HUES48 (cell line): ENCODE results near the gene KHDC4.
"Not testable (repeated sequence)": the region's sequence is repeated elsewhere in the genome, so short reads cannot be mapped to it uniquely, and the experiment has no call there.

ENCODE experiments used
- H3K27ac ChIP-seq: one replicate; pipeline ENCODE4 v1.7.0; 2013; ENCODE audit warnings: low read depth, low read length, inconsistent platforms
- H3K27me3 ChIP-seq: 2 replicates; pipeline ENCODE4 v1.6.1; 2013; ENCODE audit warnings: mild to moderate bottlenecking, low read length; ENCODE audit not compliant: control insufficient read depth, insufficient read depth
- H3K36me3 ChIP-seq: 2 replicates; pipeline ENCODE4 v1.6.1; 2013; ENCODE audit warnings: low read length; ENCODE audit not compliant: control insufficient read depth, insufficient read depth
- H3K4me1 ChIP-seq: 2 replicates; pipeline ENCODE4 v1.6.1; 2013; ENCODE audit warnings: mild to moderate bottlenecking, low read length; ENCODE audit not compliant: control insufficient read depth, insufficient read depth
- H3K4me3 ChIP-seq: 2 replicates; pipeline ENCODE4 v1.5.1; 2013; ENCODE audit warnings: mild to moderate bottlenecking, low read depth, low read length
- H3K9ac ChIP-seq: 2 replicates; pipeline ENCODE4 v1.6.1; 2013; ENCODE audit warnings: mild to moderate bottlenecking, low read depth, low read length, moderate library complexity
- H3K9me3 ChIP-seq: 2 replicates; pipeline ENCODE4 v1.6.1; 2013; ENCODE audit warnings: low read length; ENCODE audit not compliant: control insufficient read depth, insufficient read depth

Gene KHDC4

DNA sequence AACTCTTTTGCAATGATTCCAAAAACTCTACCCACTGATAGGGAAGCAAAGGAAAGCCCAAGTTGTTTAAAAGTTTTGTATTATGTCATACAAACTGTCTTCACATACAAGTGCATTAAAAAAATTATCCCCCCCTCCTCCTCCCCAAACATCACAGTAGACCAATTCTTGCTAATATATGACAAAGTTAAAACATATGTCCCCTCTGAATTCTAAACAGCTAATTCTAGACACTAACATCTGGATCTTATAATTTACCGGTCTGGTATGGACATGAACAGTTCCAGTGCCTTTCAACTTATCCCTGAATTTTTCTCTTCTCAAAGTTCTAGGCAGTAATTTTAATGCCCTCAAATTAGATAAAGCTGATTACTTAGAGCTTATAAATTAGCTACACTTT, 36.5 kb downstream of the KHDC4 start:
- Histone ChIP-seq H3K27me3 (no peaks in the 10 kb centered on the region), H3K4me3 (no peak overlapping the region), H3K9me3 (no peaks in the 10 kb centered on the region), H3K9ac (no peak overlapping the region), H3K36me3 (peaks cover 42% of the 10 kb centered on the region), H3K4me1 (no peaks in the 10 kb centered on the region), H3K27ac (no peak overlapping the region)

DNA sequence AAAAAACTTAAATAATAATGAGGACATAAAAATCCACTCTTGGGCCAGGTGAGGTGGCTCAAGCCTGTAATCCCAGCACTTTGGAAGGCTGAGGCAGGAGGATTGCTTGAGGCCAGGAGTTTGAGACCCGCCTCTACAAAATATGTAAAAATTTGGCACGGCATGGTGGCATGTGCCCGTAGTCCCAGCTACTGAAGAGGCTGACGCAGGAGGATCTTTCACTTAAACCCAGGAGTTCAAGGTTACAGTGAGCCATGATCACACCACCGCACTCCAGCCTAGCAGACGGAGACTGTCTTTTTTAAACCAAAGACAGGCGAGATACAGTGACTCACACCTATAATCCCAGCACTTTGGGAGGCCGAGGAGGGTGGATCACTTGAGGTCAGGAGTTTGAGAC, 37.7 kb downstream of the KHDC4 start:
- not testable (repeated sequence) for H3K4me1 ChIP-seq, H3K27me3 ChIP-seq, H3K27ac ChIP-seq, H3K9ac ChIP-seq, H3K4me3 ChIP-seq, H3K9me3 ChIP-seq
- peaks cover 38% of the 10 kb centered on the region for H3K36me3 ChIP-seq

DNA sequence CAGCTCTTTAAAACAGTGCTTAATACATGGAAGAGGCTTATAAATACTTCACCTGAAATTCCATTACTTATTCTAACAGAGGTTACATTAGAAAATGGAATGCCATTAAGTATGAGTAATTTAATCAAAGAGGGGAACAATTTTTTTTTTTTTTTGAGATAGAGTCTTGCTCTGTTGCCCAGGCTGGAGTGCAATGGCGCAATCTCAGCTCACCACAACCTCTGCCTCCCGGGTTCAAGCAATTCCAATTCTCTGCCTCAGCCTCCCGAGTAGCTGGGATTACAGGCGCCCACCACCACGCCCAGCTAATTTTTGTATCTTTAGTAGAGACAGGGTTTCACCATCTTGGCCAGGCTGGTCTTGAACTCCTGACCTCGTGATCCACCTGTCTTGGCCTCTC, 38.6 kb downstream of the KHDC4 start:
- H3K36me3 ChIP-seq, result peaks cover 29% of the 10 kb centered on the region
- not testable (repeated sequence) for H3K9me3 ChIP-seq, H3K27ac ChIP-seq, H3K4me1 ChIP-seq, H3K27me3 ChIP-seq, H3K4me3 ChIP-seq, H3K9ac ChIP-seq

DNA sequence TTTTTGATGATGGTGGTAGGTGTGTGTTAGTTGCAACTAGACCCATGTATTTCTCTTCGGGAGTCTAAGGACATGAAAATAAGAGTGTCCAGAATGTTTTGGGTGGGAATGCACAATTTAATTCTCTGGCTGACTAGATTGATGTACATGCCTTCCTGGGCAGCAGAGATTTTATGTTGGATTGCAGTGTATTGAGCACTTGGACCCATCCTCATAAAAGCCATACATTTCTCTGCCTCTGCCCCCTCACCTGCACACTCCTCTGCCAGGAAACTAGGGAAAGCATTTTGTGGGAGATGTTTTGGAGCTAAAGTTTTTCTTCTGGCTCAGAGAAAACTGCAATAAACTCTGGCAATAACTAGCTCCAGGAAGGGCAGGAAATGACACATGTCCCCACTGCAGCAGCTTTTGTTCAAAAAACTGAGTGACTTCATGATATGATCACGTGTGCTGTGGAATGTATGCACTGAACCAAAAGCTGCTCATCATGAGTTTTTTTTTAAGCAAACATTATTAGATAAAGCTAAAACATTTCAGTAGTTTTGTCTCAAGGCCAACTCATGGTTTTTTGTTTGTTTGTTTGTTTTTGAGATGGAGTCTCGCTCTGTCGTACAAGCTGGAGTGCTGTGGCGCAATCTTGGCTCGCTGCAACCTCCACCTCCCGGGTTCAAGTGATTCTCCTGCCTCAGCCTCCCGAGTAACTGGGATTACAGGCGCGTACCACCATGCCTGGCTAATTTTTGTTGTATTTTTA, 40.6 kb downstream of the KHDC4 start:
- Histone ChIP-seq H3K27me3 (no peaks in the 10 kb centered on the region), H3K4me3 (no peak overlapping the region), H3K36me3 (peaks cover 10% of the 10 kb centered on the region), H3K9ac (no peak overlapping the region), H3K27ac (no peak overlapping the region), H3K4me1 (no peaks in the 10 kb centered on the region), H3K9me3 (no peaks in the 10 kb centered on the region)

DNA sequence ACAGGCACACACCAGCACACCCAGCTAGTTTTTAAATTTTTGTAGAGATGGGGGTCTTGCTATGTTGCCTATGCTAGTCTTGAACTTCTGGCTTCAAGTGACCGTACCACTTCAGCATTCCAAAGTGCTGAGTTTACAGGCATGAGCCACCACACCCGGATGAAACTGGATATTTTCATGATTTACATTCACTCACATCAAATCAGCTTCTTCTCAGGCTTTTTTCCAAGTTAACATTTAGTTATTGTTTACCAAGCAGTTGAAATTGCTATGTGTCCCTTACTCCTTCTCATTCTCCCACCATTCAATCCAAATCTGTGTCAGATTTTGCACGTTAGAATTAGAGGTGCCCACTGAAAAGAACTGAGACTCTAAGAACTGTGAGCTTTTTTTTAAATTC, 41.4 kb downstream of the KHDC4 start:
- Histone ChIP-seq H3K9me3 (no peaks in the 10 kb centered on the region), H3K27ac (no peak overlapping the region), H3K4me1 (no peaks in the 10 kb centered on the region), H3K27me3 (no peaks in the 10 kb centered on the region), H3K36me3 (peaks cover 5% of the 10 kb centered on the region), H3K4me3 (no peak overlapping the region), H3K9ac (no peak overlapping the region)

DNA sequence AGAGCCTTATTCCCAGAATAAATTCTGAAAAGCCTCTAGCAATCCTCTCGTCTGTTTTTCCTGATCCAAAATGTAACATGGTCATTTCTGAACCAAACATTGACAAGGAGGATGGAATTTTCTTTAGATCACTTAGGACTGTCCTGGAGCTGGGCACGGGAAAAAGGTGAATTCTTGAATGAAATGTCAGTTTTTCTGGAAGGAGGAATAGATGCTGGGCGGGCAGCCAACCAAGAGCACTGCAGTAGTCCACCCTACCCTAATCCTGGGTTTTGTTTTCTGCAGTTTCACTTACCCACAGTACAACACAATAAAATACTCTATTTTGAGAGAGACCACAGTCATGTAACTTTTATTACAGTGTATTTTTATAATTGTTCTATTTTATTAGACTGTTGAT, 44.0 kb downstream of the KHDC4 start:
- Histone ChIP-seq H3K4me1 (no peaks in the 10 kb centered on the region), H3K9me3 (no peaks in the 10 kb centered on the region), H3K27ac (no peak overlapping the region), H3K27me3 (no peaks in the 10 kb centered on the region), H3K9ac (no peak overlapping the region), H3K36me3 (no peaks in the 10 kb centered on the region), H3K4me3 (no peak overlapping the region)

DNA sequence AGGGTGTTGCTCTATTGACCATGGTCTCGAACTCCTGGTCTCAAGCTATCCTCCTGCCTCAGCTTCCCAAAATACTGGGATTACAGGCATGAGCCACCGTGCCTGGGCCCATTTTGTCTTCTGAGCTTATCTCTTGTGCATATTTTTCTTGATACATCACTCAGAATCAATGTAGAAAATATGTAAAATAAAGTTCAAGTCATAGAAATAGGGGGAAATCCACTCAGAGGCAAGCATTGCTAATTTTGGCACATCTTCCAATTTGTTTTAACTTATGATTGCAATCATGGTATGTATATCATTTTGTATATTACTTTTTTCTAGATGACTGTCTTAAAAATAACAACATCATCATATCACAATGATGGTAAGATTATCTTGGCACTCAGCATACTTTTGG, 44.6 kb downstream of the KHDC4 start:
- H3K4me1 ChIP-seq, result no peaks in the 10 kb centered on the region

DNA sequence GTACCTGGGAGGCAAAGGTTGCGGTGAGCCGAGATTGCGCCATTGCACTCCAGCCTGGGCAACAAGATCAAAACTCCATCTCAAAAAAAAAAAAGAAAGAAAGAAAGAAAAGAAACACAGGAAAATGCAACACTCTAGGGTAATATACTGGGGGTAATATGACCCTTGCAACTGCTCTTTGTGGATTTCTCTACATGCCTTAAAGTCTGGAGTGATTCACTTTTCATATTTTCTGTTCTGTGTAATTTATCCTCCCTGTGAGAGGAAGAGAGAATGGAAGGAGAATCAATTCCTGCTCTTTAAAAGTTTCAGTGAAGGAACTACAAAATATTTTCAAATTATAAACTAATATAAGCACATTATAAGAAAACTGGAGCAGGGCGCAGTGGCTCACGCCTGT, 45.7 kb downstream of the KHDC4 start:
- H3K9me3 ChIP-seq, result no peaks in the 10 kb centered on the region
- H3K9ac ChIP-seq, result no peak overlapping the region
- H3K27me3 ChIP-seq, result no peaks in the 10 kb centered on the region
- no peaks in the 10 kb centered on the region for H3K4me1 ChIP-seq
- H3K27ac ChIP-seq, result no peak overlapping the region
- no peaks in the 10 kb centered on the region for H3K36me3 ChIP-seq
- no peak overlapping the region for H3K4me3 ChIP-seq

More for the DNA sequence above, 44.6 kb downstream of the KHDC4 start:
- no peak overlapping the region for H3K27ac ChIP-seq
- H3K27me3 ChIP-seq, result no peaks in the 10 kb centered on the region
- no peak overlapping the region for H3K4me3 ChIP-seq
- no peaks in the 10 kb centered on the region for H3K9me3 ChIP-seq
- H3K9ac ChIP-seq, result no peak overlapping the region
- H3K36me3 ChIP-seq, result no peaks in the 10 kb centered on the region

DNA sequence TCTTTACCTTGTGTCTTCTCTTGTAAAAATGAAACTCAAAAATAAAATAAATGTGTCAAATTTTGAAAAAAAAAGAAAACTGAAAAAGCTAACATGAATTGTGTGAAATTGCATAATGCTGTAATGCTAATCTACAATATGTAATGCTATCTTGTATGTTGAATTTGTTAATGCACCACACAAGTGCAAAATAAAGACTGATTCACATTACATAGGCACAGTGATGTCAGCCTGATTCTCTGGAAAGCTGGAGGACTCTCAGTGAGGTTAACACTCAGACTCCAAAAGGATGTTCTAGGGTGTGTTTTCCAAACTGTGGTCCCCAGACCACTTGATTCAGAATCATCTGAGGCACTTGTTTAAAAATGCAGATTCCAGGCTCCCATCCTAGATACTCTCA, 49.2 kb downstream of the KHDC4 start:
- H3K4me1 ChIP-seq, result no peaks in the 10 kb centered on the region
- no peaks in the 10 kb centered on the region for H3K27me3 ChIP-seq
- H3K9me3 ChIP-seq, result no peaks in the 10 kb centered on the region
- H3K36me3 ChIP-seq, result no peaks in the 10 kb centered on the region
- no peak overlapping the region for H3K27ac ChIP-seq
- no peak overlapping the region for H3K9ac ChIP-seq
- no peak overlapping the region for H3K4me3 ChIP-seq

DNA sequence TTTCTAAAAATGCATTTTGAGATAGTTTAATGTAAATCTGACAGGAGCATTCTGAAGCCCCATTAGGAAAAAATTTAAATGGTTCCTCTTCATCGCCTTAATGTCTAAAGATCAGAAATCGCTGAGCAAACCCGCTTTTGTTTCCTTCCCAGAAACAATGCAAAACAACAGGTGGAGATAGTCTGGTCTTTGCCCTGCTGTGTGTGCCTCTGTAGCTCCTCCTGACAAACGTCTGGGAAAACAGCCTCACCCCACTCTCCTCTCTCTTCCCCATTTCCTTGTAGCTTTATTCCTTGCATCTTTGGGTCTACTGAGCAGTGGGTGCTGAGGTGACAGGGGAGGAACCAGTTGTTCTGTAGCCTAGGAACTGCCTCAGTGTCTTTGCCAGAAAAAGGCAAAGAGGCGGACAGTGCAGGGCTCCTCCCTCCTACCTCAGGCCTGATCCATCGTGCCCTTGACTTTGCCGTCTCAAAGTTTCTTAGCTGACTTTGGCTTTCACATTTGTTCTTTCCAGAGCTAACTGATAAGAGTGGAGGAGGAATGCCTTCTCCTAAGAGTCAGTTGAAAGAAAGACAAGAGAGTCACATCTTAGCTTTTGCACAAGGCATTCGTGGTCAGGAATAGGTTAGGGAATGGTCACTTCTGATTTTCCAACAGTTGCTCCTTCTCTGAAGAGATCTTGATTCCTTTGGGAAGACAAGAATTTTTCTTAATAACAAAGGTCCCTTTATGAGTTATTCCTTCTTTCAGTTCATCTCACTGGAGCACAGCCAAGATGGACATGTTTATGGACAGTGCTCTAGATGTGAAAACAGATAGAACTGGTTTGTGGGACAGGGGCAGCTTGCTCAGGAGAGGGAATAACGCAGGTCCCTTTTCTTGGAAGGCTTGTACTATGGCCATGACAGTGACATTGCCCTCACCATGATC, 49.9 kb downstream of the KHDC4 start:
- Histone ChIP-seq H3K36me3 (no peaks in the 10 kb centered on the region), H3K4me3 (no peak overlapping the region), H3K4me1 (no peaks in the 10 kb centered on the region), H3K27ac (no peak overlapping the region), H3K9ac (no peak overlapping the region), H3K27me3 (no peaks in the 10 kb centered on the region), H3K9me3 (no peaks in the 10 kb centered on the region)

DNA sequence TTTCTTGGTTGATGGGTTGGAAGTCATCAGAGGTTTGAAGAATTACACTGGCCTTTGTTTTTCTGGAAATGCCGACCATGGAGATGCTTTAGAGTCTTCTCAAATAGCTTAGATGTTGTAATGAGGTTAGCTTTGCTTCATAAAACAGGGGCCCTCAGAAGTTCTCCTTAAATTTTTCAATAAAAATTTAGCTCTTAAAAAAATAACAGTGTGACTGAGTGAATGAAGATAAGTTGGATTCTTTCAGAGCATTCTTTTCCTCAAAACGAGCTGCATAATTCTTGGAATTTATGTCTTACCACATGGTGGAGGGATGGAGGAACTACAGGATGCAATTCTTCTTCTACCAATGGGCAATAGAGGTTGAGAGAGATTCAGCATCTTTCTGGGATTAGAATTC, 51.4 kb downstream of the KHDC4 start:
- Histone ChIP-seq H3K27me3 (no peaks in the 10 kb centered on the region), H3K4me1 (no peaks in the 10 kb centered on the region), H3K4me3 (no peak overlapping the region), H3K9me3 (no peaks in the 10 kb centered on the region), H3K36me3 (no peaks in the 10 kb centered on the region), H3K27ac (no peak overlapping the region), H3K9ac (no peak overlapping the region)
